GM12891 (cell line): ENCODE results near the gene KCNQ2.

ENCODE experiments used
- POLR2A ChIP-seq: IDR thresholded peaks from 2 replicates; pipeline ENCODE4 v1.6.1; 2011; ENCODE audit warnings: low read depth, low read length, control low read depth
- POLR2AphosphoS5 ChIP-seq: IDR thresholded peaks from 2 replicates; pipeline ENCODE4 v1.6.1; 2011; ENCODE audit warnings: low read depth, low read length, control low read depth
- POU2F2 ChIP-seq: IDR thresholded peaks from 2 replicates; pipeline ENCODE4 v1.6.1; 2011; ENCODE audit warnings: low read depth, mild to moderate bottlenecking, control low read depth, low read length, moderate library complexity
- SPI1 ChIP-seq: IDR thresholded peaks from 2 replicates; pipeline ENCODE4 v1.6.1; 2011; ENCODE audit warnings: low read depth, low read length, control low read depth

GRCh38 chr20:63423751-63424150 lies 48.7 kb downstream of the KCNQ2 start:
- TF ChIP-seq POLR2A (no peak), POLR2AphosphoS5 (no peak), POU2F2 (no peak), SPI1 (no peak)
